CD4-positive, alpha-beta T cell (primary cell): ENCODE data around the gene COPS8. TPM values are rescaled to one million over a fixed set of nuclear protein-coding genes. Genes with fewer than 3 reads are reported as not detected.

Experiments used
- ATAC-seq: fragments of 200-7000 bp; cut with Tn5 transposase; one replicate; pipeline ENCODE4 v1.10.0; 2022; ENCODE audit warnings: mild to moderate bottlenecking; ENCODE audit not compliant: poor library complexity
- CTCF ChIA-PET: fragments of 350-600 bp; sonication (Branson Sonifier 250); formaldehyde crosslinking; loops from one replicate; lab custom pipeline; 2021; ENCODE audit warnings: antibody characterized with exemption, inconsistent platforms; lab: Charles Lee
- POLR2A ChIA-PET: fragments of 350-600 bp; sonication (Branson Sonifier 250); formaldehyde crosslinking; loops from one replicate; lab custom pipeline; 2021; ENCODE audit warnings: antibody characterized with exemption, inconsistent platforms; lab: Charles Lee
- DNase-seq, 14 experiments: peaks; one replicate each; pipeline ENCODE4 v3.0.0-alpha.2; 2013 to 2020; ENCODE audit warnings: mixed read lengths in 2 of 14
- H3K27ac ChIP-seq, 2 donors: one replicate each; pipeline versions ENCODE4 v1.5.1 to v1.7.0; 2013; ENCODE audit warnings: low read length in 2 of 2, low read depth in 1 of 2, mild to moderate bottlenecking in 1 of 2
- H3K27me3 ChIP-seq, 2 experiments: 1 replicate in 1 of 2; 2 replicates in 1 of 2; pipeline versions ENCODE4 v1.6.1 to v1.7.0; 2013; ENCODE audit warnings: low read length in 2 of 2, control low read depth in 1 of 2, mild to moderate bottlenecking in 1 of 2, moderate library complexity in 1 of 2; ENCODE audit not compliant: insufficient read depth in 2 of 2, control insufficient read depth in 1 of 2
- H3K36me3 ChIP-seq: one replicate; pipeline ENCODE4 v1.6.1; 2013; ENCODE audit warnings: low read length, control low read depth; ENCODE audit not compliant: insufficient read depth
- H3K4me1 ChIP-seq: one replicate; pipeline ENCODE4 v1.6.1; 2013; ENCODE audit warnings: low read length, control low read depth; ENCODE audit not compliant: insufficient read depth
- H3K4me3 ChIP-seq: one replicate; pipeline ENCODE4 v1.5.1; 2013; ENCODE audit warnings: mild to moderate bottlenecking, low read length, moderate library complexity
- H3K9me3 ChIP-seq, 2 experiments: 1 replicate in 1 of 2; 2 replicates in 1 of 2; pipeline versions ENCODE4 v1.6.1 to v1.7.0; 2013; ENCODE audit warnings: low read length in 2 of 2, mild to moderate bottlenecking in 2 of 2, control low read depth in 1 of 2, moderate library complexity in 1 of 2; ENCODE audit not compliant: control insufficient read depth in 1 of 2, insufficient read depth in 1 of 2
- H3K27ac Mint-ChIP-seq: one replicate; pipeline ENCODE4 v1.8.0; 2020; ENCODE audit warnings: mixed read lengths
- H3K27me3 Mint-ChIP-seq: one replicate; pipeline ENCODE4 v1.8.0; 2021; ENCODE audit warnings: mixed read lengths
- H3K36me3 Mint-ChIP-seq: one replicate; pipeline ENCODE4 v1.8.0; 2021; ENCODE audit warnings: low read depth, mixed read lengths
- H3K4me1 Mint-ChIP-seq: one replicate; pipeline ENCODE4 v1.8.0; 2021; ENCODE audit warnings: low read depth, mixed read lengths
- H3K4me3 Mint-ChIP-seq: one replicate; pipeline ENCODE4 v1.8.0; 2020; ENCODE audit warnings: mild to moderate bottlenecking, mixed read lengths
- H3K9me3 Mint-ChIP-seq: one replicate; pipeline ENCODE4 v1.8.0; 2020; ENCODE audit warnings: mixed read lengths
- intact Hi-C, 2 experiments: fragments of 100-400 bp; cut with DNase I in 1 of 2; cut with micrococcal nuclease in 1 of 2; formaldehyde crosslinking; loops; one replicate each; pipeline versions ENCODE4 v1.15.1 to v1.9.0; 2023 to 2025; cut with DNase I, micrococcal nuclease
- total RNA-seq, 174 experiments: library from RNA in 2 of 174; stranded (reverse) in 2 of 174; gene quantifications; one replicate each; pipeline ENCODE4 v1.2.3 and lab custom pipeline; 2021 to 2026
- TF ChIP-seq, protein P1 (sequence below): fragments of 200-600 bp; IDR thresholded peaks from one replicate; pipeline ENCODE4 v1.8.0; 2022; ENCODE audit warnings: antibody characterized with exemption, mild to moderate bottlenecking

The COPS8 gene
- total RNA-seq, 2 experiments from 2014 or later, result 47.9 to 51.7 TPM

DNA sequence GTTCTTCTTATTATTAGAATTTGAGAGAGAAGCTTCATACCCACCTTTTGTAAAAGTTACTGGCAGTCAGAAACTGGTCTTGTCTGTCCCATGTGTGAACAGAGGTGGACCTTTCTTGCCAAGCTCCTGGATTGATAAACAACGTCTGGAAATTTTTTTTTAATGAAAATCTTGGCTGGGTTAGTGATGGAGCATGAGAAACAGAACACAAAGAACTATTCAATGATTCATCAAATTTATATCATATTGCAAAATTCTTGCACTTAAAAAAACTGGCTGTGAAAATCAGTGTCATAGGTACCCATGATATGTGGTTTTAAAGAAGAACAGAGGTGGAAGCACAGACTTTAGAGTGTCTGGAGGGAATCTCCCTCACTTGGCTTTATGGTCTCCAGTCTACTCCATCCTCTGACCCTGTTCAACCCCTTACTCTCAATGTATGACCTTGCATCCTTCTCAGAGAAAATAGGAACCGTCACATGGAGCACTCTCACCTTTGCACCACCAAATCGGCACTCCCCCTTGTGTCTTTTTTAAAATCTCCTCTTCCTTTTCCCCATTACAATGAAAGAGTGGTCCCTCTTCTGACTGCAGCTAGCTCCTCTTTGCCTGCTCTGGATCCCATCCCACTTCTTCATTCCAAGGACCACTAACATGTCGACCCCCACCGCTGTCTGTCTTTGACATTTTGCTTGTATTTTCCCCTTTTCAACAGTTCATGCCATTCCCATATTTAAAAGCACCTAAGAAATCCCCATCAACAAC lies 58.2 kb downstream of the COPS8 start:
- TF ChIP-seq, protein P1, sequence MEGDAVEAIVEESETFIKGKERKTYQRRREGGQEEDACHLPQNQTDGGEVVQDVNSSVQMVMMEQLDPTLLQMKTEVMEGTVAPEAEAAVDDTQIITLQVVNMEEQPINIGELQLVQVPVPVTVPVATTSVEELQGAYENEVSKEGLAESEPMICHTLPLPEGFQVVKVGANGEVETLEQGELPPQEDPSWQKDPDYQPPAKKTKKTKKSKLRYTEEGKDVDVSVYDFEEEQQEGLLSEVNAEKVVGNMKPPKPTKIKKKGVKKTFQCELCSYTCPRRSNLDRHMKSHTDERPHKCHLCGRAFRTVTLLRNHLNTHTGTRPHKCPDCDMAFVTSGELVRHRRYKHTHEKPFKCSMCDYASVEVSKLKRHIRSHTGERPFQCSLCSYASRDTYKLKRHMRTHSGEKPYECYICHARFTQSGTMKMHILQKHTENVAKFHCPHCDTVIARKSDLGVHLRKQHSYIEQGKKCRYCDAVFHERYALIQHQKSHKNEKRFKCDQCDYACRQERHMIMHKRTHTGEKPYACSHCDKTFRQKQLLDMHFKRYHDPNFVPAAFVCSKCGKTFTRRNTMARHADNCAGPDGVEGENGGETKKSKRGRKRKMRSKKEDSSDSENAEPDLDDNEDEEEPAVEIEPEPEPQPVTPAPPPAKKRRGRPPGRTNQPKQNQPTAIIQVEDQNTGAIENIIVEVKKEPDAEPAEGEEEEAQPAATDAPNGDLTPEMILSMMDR, result no peak
- CTCF ChIA-PET, result no interaction called here
- Mint-ChIP-seq H3K27me3 (no peaks in the 10 kb centered on the region), H3K4me1 (no peaks in the 10 kb centered on the region), H3K27ac (no peak overlapping the region), H3K4me3 (no peak overlapping the region), H3K36me3 (peaks cover 3% of the 10 kb centered on the region), H3K9me3 (peaks cover 9% of the 10 kb centered on the region)
- Histone ChIP-seq H3K4me3 (no peak overlapping the region), H3K9me3 (peaks cover 12 to 30% of the 10 kb centered on the region in 2 experiments), H3K27me3 (no peaks in the 10 kb centered on the region), H3K27ac (no peak overlapping the region), H3K4me1 (no peaks in the 10 kb centered on the region), H3K36me3 (no peaks in the 10 kb centered on the region)
- DNase-seq (no peak), ATAC-seq (no peak)
- POLR2A ChIA-PET, result no interaction called here
- intact Hi-C loops, result no loop called here

DNA sequence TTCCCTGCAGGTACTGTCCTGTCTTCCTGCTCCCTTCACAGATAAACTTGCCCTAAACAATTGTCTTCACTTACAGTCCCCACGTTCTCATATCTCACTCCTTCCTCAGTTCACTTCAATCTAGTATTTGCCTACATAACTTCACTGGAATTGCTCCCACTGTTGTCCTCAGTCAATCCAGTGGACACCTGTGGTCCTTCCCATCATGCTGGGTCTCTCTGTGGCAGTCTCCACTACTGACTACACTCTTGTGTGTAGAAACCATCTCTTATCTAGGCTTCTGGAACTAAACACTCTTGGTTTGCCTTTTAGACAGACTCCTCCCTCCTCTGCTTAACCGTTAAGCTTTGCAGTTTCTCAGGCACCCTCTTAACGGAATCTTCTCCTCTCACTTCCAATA lies 58.8 kb downstream of the COPS8 start:
- DNase-seq, result no peak
- H3K27me3 ChIP-seq, result no peaks in the 10 kb centered on the region
- Mint-ChIP-seq H3K27me3 (no peaks in the 10 kb centered on the region), H3K27ac (no peak overlapping the region), H3K4me1 (no peaks in the 10 kb centered on the region), H3K36me3 (peaks cover 3% of the 10 kb centered on the region), H3K9me3 (peaks cover 9% of the 10 kb centered on the region), H3K4me3 (no peak overlapping the region)
- POLR2A ChIA-PET, result no interaction called here
- TF ChIP-seq, protein P1, result no peak
- no peak for ATAC-seq
- no peaks in the 10 kb centered on the region for H3K4me1 ChIP-seq
- no peak overlapping the region for H3K27ac ChIP-seq
- H3K36me3 ChIP-seq, result no peaks in the 10 kb centered on the region
- CTCF ChIA-PET, result no interaction called here
- intact Hi-C loops, result no loop called here
- H3K9me3 ChIP-seq, result peaks cover 12 to 30% of the 10 kb centered on the region in 2 experiments
- H3K4me3 ChIP-seq, result no peak overlapping the region

DNA sequence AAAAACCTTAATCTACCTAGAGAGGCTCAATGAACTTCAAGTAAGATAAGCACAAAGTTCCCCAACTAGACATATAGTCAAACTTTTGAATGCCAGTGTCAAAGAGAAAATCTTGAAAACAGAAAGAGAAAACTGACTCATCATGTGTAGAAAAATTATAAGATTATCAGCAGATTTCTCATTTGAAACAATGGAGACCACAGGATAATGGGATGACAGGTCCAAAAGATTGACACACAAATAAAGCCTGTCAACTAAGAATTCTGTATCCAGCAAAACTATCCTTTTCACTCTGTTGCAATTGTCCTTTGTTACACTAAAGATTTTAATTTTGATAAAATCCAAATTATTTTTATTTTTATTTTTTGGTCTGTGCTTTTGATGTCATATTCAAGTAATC lies 61.6 kb downstream of the COPS8 start:
- peaks cover 9% of the 10 kb centered on the region for H3K9me3 Mint-ChIP-seq
- POLR2A ChIA-PET, result no interaction called here
- CTCF ChIA-PET, result no interaction called here
- H3K27ac ChIP-seq, result no peak overlapping the region
- H3K27ac Mint-ChIP-seq, result no peak overlapping the region
- peaks cover 12 to 30% of the 10 kb centered on the region in 2 experiments for H3K9me3 ChIP-seq
- TF ChIP-seq, protein P1, result no peak
- intact Hi-C loops, result no loop called here
- no peaks in the 10 kb centered on the region for H3K27me3 ChIP-seq
- H3K4me1 ChIP-seq, result no peaks in the 10 kb centered on the region
- peaks cover 3% of the 10 kb centered on the region for H3K36me3 Mint-ChIP-seq
- H3K27me3 Mint-ChIP-seq, result no peaks in the 10 kb centered on the region
- ATAC-seq (no peak), DNase-seq (no peak)
- no peaks in the 10 kb centered on the region for H3K4me1 Mint-ChIP-seq
- H3K4me3 Mint-ChIP-seq, result no peak overlapping the region
- H3K36me3 ChIP-seq, result no peaks in the 10 kb centered on the region
- H3K4me3 ChIP-seq, result no peak overlapping the region
